Measurements from ENCODE around the gene CITED2. TPM values are rescaled to one million over a fixed set of nuclear protein-coding genes. Genes with fewer than 3 reads are reported as not detected.

The CITED2 gene
- total RNA-seq, 1 experiment from 2014 or later: 28.1 TPM

DNA sequence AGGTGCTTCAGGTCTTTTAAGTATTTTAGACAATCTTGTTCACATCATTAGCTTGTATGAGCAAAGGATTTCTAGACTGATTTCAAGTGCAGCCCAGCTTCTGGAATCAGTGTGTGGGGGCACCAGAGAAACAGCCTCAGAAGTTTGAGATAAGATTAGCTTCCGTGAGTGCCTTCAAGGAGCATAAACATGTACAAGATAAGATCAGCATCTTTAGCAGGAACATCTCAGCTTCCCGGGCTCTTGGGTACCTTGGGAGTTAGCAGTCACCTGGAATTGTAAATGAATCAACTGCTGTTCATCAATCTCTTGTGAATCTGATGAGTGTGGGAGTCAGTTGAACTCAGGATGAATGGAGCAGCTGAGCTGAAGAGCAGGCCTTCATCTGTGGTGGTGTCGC lies 12.0 kb upstream of the CITED2 start:
- no peak for DNase-seq (ENCODE audit: low spot score)

DNA sequence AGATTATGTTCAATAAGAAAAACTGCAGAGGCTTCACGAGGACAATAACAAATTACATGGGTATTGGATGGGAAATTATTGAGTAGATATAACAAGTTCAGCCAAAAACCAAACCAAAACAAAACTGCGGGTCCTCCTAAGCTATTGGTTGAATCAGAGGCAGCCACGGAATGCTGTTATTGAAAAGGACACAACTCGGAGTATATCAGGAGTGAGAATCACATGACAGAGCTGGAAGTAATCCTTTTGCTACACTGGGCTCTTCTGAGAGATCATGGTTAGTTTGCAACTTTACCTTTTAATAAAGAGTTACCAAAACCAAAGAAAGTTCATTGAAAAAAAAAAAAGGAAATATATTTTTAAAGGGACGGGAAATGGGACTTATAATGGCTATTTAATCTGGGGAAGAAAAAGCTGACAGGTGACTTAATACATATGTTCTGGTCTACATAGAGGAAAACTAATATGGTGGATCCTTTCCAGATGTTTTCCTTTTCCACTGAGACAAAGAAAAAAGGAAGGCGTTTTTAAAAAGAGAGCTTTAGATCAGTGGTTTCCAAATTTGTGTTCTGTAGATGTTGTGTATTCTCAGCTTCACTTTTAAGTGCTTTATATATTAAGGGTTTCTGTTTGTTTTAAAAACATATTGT lies 6.9 kb upstream of the CITED2 start:
- DNase-seq (ENCODE audit: low spot score): no peak

DNA sequence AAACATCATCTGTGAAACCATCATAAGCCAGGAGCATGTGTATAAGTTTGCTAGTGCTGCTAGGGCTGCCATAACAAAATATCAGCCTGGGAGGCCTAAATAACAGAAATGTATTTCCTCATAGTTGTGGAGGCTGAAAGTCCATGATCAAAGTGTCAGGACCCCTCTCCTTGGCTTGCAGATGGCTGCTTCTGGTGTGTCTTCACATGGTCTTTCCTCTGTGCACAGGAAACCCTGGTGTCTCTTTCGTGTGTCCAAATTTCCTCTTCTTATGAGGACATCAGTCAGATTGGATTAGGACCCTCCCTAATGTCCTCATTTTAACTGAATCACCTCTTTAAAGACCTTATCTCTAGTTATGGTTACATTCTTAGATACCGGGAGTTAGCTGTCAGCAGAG lies 6.2 kb upstream of the CITED2 start:
- DNase-seq (ENCODE audit: low spot score): no peak

DNA sequence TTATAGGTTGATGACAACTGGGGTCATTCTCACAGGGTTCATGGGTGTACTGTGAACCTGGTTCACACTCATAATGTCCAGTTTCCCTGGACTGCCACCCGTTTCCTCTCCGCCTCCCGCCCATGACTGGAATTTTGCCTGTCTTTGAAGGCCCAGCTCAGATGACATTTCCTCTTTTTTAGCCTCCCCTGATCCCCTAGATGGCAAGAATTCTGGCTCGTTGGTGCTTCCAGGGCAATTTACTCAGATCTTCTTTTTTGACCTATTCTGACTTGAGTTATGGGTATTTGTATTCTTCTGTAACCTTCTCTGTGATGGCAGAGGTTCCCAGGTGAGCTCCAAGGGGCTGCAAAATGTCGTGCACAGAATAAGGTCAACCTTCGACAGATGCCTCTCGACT lies 5.7 kb upstream of the CITED2 start:
- no peak for DNase-seq (ENCODE audit: low spot score)

DNA sequence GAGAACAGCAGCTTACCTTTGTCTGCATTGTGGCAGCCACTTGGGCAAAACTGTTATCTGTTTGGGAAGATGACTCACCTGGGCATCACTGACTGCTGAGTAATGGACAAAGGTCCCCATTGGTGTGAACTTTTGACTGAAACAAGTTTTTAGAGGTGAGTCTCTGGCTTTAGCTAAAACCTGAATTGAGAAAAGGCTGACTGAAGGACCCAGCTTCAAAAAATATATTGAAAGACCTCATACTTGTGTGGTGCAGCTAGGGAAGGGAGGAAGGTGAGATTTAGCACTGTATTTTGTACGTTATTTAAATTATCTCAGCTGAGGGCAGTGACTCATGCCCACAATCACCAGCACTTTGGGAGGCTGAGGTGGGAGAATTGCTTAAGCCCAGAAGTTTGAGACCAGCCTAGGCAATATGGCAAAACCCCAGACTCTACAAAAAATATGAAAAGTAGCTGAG lies 4.5 kb upstream of the CITED2 start:
- DNase-seq (ENCODE audit: low spot score): peak; percentile 15

DNA sequence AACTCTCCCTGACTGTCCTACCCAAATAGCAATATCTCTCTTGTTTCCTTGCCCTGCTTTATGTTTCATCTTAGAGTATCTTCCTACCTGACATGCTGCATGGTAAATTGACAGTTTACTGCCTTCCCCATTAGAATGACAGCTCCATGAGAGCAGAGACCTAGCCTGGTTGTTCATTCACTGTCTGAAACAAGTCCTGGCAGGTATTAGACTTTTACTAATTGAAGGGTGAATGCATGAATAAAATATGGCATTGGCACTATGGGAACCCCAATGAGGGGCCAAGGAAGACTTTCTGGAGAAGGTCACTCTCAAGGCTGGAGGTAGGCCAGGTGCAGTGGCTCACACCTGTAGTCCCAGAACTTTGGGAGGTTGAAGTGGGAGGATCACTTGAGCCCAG lies 3.8 kb upstream of the CITED2 start:
- no peak for DNase-seq (ENCODE audit: low spot score)

DNA sequence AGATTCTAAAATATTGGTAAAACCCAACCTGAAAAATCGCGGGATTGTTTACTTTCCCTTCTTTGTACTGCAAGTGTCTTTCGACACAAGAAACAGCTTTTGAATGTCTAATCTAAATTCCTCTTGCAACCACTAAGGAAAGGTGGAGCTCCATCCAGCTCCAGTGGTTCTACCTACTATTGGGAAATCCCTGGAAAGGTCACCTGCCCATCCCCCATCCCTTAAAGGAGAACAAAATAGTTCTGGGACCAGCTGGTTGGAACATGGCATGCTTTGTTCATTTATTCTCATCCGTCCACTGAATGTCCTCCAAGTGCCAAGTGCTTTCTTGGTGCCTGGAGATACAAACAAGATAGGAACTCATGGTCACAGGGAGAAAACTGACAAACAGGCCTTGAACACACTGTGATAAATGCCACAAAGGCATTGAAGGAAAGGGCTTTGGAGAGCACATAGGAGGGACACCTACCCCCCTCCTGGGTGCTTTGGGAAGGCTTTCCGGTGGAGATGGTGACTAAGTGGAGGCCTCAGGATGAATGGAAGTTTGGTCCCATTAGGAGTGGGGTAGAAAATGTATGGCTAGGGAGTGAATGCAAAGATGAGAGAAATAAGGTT lies 2.3 kb upstream of the CITED2 start:
- peak; percentile 42 for DNase-seq (ENCODE audit: low spot score)

DNA sequence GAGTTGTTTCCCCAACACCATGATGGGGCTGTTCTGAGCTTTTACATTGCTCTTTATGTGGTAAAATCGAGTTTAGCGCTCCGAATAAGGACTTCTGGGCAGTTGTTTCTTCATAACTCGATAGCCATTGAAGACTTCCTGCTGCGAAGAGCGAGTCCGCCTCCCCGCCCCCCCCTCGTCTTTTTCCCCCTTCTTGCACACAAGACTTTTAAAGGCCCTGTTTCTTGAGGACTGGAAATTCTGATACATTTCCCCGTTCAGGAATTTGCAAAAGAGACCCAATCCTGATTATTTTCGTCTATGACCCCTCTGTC lies 1.5 kb upstream of the CITED2 start:
- DNase-seq (ENCODE audit: low spot score): peak; percentile 12

DNA sequence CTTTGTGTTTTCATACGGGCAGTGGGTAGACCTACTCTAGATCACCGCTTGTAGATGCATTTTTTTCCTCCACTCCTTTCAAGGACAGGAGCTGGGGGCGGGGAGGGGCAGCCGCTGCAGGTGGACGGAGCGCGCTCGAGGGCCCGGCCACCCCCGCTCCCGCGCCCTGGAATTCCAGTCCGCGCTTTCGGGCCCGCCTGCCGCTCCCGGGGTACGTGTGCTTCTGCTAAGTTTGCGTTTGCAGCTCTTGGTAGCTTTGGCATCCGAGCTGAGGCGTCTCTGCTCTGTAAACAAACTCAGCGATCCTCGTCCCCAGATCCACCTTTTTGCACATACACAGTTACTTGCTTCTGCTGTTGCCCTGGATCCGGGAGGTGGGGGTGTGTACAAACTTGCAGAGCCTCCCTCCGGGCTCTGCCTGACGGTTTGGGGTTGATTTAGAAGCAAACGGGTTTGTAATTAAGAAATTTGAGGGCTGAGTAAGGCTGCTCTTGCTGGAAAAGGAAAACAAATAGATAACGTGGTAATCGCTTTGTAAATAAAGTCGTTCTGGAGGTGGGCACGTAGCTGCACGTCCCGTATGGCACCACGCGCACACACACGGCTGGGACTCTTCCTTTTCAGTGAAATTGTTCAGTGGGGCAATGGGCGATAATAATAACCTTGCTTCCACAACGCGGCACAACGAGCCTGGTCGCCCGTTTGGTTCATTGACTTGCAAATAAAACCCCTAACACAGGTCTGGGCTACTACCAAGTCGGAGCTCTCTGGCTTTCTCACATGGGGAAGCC lies 973 bp upstream of the CITED2 start:
- DNase-seq (ENCODE audit: low spot score): peak; percentile 94

DNA sequence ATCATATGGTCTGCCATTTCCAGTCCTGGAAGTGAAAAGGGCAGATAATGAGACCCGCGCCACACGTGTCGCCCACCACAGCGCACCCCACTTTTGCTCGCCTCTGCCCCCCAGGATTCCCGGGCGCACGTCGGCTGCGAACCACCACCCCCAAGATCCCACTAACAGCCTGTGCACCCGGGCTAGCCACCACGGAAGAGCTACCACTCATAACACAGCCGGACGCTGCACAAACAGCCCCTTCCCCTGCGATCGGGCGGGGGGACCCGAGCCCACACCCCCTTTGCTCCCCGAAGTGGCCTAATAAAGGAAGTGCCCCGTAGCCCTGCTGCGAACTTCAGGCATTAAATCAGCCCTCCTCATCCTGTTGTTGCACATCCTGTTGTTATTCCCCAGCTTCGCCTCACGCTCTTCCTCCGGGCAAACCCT lies 506 bp downstream of the CITED2 start:
- DNase-seq (ENCODE audit: low spot score): no peak

DNA sequence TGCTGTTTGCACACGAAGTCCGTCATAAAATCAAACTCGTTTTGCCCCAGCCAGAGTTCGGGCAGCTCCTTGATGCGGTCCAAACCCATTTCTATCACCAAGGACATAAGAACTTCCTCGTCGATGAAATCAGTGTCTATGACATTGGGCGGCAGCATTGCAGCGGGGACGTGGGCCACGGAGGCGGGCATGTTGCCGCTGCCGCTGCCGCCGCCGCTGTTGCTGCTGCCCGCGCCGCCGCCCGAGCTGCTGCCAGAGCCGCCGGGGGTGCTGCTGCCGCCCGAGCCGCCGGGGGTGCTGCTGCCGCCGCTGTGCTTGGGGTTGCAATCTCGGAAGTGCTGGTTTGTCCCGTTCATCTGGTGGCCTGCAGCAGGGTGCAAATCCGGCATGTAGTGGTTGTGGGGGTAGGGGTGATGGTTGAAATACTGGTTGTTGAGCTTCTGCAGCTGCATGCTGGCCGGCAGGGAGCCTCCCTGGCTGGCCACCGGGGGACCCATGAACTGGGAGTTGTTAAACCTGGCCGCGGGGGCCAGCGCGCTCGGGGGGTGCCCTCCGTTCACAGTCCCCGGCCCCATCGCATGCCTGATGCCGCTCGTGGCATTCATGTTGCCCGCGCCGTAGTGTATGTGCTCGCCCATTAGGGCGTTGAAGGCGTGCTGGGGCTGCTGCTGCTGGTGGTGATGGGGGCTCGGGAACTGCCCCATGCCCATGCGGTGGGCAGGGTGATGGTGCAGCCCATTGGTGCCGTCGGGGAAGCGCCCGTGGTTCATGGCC lies 1.1 kb downstream of the CITED2 start:
- DNase-seq (ENCODE audit: low spot score): peak; percentile 24

DNA sequence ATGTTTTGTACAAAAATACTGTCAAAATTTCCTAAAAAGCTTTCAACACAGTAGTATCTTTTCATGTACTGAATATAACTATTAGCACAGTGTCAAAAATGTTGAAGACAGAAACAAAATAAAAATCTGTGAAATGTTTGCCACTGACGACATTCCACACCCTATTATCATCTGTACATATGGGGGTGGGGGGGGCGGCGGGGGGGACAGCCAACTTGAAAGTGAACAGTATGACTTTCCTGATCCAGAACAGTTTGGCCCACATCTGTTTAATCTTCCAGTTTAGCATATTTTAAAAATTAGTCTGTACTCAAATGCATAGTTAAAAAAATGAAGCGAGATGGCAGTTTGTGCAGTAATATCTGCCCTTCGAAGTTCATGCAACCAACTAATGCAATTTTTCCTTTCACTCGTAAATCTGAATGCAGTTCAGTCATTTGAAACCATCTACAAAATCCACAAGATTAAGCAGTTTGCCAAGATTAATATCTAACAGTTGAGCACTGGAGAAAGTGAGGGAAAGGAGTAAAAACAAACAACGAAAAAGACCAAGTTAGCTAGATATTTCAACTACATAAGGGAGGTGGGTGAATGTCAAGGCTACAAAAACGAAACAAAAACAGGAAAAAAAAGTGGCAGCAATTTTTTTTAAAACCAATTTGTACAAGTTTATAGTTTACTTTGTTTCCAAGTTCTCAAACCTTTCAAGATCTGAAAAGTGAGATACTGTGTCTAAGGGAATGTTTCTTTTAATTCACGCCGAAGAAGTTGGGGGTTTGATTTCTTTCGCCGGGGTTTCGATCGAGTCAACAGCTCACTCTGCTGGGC lies 1.9 kb downstream of the CITED2 start:
- DNase-seq (ENCODE audit: low spot score): no peak

DNA sequence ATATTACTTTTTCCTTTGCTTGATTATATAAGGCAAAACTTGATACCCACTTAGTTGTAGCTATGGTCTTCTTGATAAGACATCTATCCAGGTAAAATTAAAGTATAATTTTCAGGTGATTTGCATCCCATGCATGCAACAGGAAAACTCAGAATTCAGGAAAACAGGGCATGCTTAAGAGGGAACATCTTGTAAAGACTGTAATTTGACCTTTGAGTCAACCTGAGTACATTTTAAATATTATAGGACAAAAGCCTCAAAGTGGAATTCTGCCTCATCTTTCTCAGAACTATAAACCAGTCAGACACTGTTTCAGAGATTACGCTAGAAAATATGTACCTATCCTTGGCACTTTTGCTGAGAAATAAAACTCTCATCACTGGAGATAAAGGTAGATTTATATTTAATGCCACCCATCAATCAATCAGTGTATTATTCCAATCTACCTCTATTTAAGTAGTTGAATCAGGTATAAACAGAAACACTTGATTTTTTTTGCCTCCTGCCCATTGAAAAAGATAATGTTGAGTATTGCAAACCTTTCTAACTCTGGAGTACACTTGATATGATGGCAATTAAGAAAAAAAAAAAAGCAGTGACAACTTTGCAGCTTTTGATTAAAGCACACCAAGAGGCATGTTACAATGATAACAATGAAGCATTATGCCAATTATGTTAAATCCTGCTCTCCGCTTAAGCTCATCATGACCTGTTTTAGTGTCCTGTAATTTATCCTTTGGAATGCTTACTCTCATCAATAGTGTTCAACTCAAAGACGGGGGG lies 2.8 kb downstream of the CITED2 start:
- DNase-seq (ENCODE audit: low spot score): no peak

DNA sequence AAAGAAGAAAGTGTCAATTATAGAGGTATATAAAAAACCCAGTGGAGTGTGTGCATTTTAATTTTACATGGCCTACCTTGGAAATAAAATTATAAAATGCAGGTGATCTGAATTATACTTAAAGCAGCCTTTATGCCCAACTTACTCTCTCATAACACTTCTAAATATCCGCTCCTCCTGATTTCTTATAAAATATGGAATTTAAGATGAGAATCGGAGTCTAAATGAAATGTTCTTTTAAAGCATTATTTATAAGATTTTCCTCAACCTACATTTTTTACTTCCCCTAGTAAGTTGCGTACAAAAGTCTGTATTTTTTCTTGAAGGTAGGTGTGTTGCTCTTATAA lies 3.5 kb downstream of the CITED2 start:
- no peak for DNase-seq (ENCODE audit: low spot score)

DNA sequence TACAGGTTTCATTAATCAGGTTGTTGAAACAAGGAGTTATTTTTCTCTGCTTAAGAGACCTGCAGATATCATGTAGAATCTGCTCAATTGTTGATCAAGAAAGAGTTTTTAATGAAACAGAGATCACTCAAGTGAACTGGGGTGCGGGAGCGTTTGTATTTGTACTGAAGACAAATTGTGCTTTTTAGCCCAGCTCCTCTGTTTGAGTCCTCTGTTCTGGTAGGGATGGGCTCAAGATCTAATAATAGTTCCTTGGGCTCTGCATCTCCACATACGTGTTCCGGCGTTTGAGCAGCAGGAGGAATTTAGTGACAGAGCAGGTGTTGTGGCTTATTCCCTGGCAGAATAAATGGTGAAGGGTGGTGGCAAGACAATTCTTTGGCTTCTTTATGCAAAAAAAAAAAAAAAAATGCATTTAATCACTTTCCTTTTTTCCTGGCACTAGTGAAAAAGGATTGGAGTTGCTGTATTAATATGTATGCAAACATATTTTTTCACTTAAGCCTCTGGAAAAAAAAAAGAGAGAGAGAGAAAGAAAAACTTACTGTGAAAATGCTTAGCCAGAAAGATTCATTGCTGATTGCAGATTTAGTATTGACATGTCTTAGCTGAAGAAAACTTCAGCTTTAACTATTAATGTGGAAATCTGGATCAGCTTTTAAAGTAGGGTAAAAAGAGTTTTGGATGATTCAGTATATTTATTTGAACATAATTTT lies 4.0 kb downstream of the CITED2 start:
- no peak for DNase-seq (ENCODE audit: low spot score)

DNA sequence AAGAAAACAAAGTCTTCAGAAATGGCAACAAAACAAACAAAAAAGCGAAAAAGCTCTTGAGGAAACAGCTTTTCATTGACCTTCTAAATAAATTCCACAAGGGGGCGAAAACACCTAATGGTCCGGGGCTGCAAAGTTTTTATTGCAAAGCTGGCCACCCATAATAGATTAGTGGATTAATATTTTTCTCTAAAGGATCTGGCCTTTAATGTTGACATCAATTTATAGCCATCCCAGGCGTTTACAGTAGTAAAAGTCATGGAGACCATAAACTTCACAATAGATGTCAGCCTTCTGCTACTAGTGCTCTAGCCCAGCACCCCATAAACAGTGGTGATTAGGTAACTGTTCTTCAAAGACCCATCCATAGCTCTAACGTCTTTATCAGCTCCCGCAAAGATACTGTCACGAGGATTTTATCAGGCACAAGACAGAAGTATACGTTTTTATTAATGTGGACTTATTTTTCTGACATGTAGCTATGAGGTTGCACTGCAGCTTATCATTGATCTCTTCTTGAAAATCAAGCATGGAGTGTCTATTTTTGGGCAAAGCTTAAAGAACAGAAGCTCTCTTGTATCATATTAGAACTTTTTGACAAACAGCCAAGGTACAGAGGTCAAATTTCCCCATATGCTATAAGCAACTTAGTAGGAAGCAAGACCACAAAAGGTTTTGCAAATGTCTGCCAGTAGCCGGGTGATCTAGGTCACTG lies 4.7 kb downstream of the CITED2 start:
- peak; percentile 24 for DNase-seq (ENCODE audit: low spot score)

DNA sequence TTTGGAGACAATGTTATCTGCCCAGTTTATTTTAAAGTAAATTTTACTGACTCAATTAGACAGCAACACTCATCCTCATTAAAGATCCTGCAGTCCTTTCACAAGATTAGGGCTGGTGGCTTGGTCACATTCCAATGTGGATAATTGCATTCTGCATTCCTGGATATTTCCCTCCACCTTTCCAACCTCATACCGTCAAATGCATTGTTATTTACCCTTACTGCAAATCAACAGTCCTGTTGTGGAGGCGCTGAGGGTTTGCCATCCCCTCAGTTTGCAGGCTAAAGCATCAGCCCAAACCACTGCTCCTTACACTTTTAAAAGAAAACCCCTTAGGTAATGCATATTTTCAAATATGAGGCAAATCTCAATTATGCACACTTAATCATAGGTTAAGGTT lies 5.4 kb downstream of the CITED2 start:
- DNase-seq (ENCODE audit: low spot score): no peak

DNA sequence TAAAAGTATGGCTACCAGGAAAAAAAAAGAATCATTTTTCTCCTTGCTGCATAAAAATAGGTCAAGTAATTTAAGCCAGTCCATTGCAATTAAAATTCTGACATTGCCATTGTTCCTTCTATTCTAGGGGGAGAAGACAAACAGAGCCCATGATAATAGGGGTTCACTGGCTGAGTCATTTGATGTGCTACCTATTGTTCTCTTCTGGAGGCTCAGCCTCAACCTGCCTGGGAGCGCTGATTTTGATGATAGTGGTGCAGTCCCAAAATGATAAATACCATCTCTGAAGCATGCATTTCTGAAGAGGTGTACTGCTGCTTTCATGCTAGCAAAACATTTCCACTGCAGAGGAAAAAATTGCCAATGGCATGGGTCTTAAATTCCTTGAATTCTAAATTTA lies 5.8 kb downstream of the CITED2 start:
- DNase-seq (ENCODE audit: low spot score): no peak

DNA sequence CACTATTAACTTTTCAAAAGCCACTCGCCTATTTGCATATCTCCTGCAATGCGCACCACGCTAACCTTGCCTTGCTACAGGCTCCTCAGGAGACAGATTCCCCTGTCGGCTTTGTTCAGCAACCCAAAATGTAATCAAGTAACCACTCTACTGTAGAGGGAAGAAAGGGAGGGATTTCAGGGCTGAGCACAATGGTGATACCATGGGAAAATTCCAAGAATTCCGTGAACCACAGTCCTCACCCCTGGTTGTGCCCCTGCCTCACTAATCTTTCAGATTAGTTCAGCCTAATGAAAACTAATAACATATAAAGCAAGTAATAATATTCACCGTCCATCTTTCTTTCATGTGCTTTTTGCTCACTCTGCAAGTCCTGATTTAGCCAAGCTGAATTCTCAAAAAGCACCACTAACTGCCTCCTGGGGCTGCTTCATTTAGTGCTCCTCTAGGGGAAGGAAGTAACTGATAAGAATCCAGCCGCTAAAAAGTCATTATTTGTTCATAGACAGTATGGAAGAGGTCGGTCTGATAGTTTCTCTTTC lies 6.6 kb downstream of the CITED2 start:
- no peak for DNase-seq (ENCODE audit: low spot score)

Data from H4 (cell line).